GM21737 (cell line): ENCODE measurements around the gene BRD3OS.

Experiments used
- ATAC-seq: cut with Tn5 transposase; IDR thresholded peaks from one replicate; pipeline ENCODE4 v1.9.1; 2021; ENCODE audit warnings: mild to moderate bottlenecking, moderate library complexity; ENCODE audit not compliant: unreplicated experiment

The BRD3OS gene

GRCh38 chr9:134032456-134033222 is 7.4 kb downstream of the BRD3OS start:
- ATAC-seq, result no peak

- no peak for ATAC-seq
Observed at GRCh38 chr9:134033516-134034214, 8.4 kb downstream of the BRD3OS start.

DNA sequence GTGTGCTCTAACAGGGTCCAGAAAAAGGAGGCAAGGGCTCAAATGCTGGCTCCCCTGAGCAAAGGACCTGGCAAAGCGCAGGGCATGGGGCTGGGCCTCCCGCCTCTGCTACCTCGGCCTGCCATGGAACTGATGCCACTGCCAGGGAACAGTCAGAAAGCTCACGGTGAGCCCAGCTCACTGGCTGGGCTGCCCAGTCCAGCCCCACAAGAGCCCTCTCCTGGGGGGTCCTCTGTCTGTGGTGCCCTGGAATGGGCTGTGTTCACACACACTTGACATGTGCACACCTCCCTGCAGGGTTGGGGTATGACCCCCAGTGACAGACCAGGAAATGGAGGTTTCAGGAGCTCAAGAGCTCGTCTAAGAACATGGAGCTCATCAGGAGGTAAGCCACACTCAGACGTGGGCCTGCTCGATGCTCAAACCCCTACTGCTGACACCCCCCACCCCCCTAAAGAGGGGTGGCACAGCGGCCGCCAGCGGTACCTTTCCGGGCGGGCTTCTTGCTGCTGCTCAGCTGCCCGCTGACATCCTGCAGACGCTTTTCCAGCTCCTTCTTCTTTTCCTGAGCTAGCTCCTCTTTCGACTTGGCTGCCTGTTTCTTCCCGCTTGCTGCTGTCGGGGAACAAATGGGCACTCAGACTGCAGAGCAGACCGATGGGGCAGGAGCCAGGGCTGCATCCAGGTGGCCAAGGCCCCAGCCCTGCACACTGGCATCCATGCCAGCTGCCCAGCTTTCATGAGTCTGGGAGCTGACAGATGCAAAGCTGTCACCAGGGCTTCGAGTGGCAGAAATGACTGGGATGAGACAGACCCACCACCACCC is 9.1 kb downstream of the BRD3OS start:
- ATAC-seq, result no peak

DNA sequence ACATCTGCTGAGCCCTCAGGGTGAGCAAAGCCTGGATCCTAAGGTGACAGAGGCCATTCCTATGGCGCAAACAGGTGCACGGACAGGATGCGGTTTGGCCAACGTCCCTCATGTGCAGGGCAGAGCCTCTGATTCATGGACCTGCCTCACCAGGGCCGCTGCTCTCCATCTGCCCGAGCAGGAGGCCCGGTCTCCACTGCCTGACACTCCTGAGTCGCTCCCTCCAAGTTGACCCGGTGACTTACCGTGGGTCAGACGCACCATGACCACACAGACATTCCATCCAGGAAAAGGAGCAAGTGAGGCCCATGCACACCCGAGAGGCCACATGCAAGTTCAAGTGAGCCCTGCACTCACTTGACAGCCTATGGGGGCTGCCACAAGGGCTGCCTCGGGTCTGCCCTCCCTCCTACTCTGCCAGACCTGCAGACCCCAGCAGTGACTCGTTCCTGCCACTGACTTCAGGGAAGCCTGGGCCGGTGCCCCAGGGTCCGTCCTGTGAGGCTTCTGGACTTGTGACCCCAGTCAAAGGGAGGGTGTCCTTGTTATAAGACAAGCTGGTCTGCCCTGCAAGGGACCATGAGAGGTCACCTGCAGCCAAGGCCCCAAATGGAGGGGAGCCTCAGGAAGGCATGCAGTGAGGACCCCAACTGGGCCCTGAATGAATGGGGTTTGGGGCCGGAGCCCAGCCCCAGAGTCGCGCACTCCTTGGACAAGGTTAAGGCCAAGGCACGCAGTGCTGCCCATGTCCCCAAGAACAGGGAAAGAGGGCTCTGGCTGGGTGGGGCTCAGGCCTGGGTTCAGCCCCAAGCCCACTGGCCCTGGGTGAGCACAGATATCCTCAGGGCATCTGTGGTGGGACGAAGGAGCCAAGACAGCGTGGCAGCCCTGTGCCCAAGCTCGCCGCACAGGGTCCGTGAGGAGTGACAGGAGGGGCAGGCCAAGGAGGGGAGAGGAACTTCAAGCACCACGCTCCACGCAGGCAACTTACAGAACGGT is 10.1 kb downstream of the BRD3OS start:
- ATAC-seq, result no peak

DNA sequence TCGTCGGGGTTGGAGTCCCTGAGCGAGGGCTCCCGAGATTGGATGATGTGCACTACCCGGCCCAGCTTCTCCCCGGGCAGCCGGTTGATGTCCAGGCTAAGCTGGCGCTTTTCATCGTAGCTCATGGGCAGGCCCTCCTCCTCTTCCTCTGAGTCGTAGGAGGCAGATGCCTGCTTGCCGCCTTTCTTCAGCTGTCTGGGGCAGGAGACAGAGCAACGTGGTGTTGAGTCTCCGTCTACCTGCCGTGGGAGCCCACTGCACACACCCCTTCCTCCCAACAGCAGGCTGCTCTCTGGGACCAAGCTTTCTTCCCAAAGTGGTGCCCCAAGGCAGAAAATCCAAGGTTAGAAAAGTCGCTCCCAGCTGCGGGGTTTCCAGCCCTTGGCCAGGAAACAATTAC is 10.8 kb downstream of the BRD3OS start:
- ATAC-seq, result no peak

- ATAC-seq, result no peak
Observed at GRCh38 chr9:134037641-134038040, 12.4 kb downstream of the BRD3OS start.

- ATAC-seq, result no peak
Observed at GRCh38 chr9:134039386-134040175, 14.3 kb downstream of the BRD3OS start.

DNA sequence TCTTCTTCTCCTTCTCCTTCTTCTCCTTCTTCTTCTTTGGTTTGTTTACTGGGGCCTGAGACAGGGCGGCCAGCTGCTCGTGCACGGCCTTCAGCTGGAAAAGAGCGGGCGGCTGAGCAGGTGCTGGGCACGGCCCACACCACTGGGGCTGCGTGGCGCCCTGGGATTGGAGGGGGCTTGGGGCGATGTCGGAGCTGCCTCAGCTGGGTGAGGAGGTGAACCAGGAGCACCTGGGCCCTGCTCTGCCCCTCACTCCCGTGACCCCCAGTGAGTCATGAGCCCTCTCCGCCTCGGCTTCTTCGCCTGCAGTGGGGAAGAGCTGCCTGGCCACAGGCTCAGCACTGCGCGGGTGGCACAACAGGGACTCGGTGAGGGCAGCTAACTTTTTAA is 14.9 kb downstream of the BRD3OS start:
- no peak for ATAC-seq

DNA sequence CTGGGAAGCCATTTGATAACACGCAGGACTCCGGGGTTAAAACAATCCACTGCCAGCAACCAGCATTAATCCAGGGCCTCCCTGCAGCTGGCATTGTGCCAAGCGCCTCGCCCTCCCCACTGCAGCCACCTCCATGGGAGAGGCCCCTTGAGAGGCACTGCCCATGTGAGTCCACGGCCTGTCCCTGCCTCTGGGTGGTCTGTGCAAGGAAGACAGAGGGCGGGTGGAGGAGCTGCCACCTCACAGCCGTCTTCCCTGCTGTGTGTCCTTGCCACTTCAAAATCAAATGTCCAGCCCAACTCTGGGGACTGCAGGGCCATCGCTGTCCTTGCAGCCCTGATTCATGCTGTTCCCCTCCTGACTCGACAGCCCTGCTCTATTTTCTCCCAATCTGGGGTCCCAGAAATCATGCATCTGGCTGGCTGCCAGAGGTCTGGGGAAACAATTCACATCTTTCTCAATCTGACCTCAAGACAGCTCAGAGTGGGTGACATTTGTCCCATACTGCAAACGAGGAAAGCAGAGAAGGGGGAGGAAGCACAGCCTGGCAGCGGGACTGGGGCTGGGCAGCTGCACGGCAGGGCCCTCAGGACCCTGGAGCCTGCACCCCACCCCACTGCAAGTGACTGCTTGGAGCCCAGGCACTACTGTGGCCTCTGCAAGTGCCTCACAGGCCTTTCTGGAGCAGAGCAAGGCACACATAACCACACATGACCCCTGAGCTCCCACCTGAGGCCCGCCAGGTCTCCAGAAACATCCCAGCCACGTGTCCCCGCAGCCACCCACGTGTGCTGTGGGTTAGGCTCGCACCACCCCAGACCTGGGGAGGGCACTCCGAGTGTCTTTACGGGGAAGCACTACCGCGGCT is 15.7 kb downstream of the BRD3OS start:
- ATAC-seq, result no peak

- ATAC-seq, result no peak
Observed at GRCh38 chr9:134041649-134041962, 16.3 kb downstream of the BRD3OS start.

DNA sequence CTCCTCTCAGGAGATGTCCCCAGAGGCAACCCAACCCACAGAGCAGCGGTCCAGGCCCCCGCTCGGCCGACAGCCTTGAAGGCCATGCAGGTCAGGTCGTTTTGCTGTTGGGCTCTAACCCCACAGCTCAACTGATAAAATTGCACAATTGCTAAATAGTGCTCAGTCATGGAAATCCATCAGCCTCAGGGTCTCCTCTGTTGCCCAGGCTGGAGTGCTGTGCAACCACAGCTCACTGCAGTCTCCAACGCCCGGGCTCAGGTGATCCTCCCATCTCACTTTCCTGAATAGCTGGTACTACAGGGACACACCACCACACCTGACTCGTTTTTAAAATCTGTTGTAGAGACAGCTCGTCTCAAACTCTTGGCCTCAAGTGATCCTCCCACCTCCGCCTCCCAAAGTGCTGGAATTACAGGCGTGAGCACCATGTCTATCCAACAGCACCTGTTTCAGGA is 18.3 kb downstream of the BRD3OS start:
- no peak for ATAC-seq

DNA sequence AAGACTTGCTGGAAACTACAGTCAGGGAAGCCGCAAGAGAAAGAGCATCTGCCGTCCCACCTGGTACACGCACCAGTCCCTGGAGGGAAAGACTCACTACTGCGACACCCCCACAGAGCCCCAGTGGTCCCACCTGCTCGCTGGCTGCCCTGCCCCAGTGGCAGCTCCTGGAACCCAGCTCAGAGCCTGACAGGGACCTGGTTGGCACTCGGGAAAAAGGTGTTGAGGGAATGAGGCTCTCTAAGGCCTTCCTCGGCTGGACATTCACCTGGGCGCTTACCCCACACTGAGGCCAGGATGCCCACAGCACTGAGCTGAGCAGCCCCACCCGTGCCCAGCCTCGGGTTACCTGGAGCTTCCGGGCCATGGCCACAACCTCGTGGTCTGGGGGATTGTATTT is 19.7 kb downstream of the BRD3OS start:
- no peak for ATAC-seq

GRCh38 chr9:134045841-134046544 is 20.7 kb downstream of the BRD3OS start:
- no peak for ATAC-seq

DNA sequence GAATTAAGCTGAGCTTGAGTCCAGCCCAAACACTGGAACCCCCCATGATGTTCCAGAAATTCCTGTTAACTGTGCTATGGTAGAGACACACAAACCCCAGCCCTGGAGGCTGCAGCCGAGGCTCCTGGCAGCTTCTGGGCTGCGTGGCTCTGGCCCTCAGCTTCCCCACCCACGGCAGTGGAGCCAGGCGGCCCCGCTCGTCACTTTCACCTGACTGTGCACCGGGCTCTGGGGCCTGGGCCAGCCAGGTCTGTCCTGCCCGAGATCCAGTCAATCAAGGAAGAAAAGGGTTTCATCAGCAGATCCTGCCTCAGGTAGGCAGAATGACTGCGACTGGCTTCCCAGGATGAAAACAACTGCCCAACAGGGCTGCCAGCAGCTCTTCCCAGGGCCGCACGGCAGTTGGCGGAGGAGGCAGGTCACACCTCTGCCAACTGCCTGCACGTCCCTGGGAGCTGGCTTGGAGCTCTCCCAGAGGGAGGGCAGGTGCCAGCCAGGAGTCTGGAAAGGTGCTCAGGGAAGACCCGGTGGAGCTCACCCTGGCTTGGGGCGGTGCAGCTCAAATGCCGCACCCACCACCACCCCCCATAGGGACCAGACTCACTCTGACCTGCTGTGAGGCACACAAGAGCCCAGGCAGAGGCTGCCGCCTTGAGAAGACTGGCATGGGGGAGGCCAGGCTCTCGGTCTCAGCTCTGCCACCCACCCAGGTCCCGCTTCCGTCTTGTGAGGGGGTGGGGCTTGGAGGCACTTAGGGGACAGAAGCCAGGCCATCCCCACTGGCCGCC is 21.8 kb downstream of the BRD3OS start:
- no peak for ATAC-seq

- ATAC-seq, result no peak
Observed at GRCh38 chr9:134047868-134048581, 22.7 kb downstream of the BRD3OS start.

GRCh38 chr9:134048582-134048968 is 23.3 kb downstream of the BRD3OS start:
- ATAC-seq, result no peak

- ATAC-seq, result no peak
Observed at GRCh38 chr9:134049236-134049635, 24.0 kb downstream of the BRD3OS start.
